Transverse colon (tissue), 4 donors: Measurements from ENCODE around the gene VIM. TPM values are rescaled to one million over a fixed set of nuclear protein-coding genes. Genes with fewer than 3 reads are reported as not detected.

Experiments used
- DNase-seq: peaks from one replicate; pipeline ENCODE4 v3.0.0-alpha.2; 2019
- H3K27ac ChIP-seq, 4 donors: fragments of 200-600 bp; sonication (generic); 2 replicates each; pipeline ENCODE4 v1.5.1; 2016 to 2018; ENCODE audit warnings: inconsistent platforms in 4 of 4
- H3K27me3 ChIP-seq: fragments of 200-600 bp; sonication (generic); 2 replicates; pipeline ENCODE4 v1.5.1; 2017; ENCODE audit warnings: inconsistent platforms
- H3K36me3 ChIP-seq, 4 donors: fragments of 200-600 bp; sonication (generic); 2 replicates each; pipeline ENCODE4 v1.5.1; 2017 to 2019; ENCODE audit warnings: inconsistent platforms in 4 of 4
- H3K4me1 ChIP-seq, 4 donors: fragments of 200-600 bp; sonication (generic); 2 replicates each; pipeline ENCODE4 v1.5.1; 2017 to 2020; ENCODE audit warnings: inconsistent platforms in 4 of 4
- H3K4me3 ChIP-seq, 4 donors: fragments of 200-600 bp; sonication (generic); 1 replicate in 1 of 4; 2 replicates in 3 of 4; pipeline versions ENCODE4 v1.5.1 to v1.6.1; 2017 to 2019; ENCODE audit warnings: inconsistent platforms in 4 of 4
- H3K9me3 ChIP-seq, 2 donors: fragments of 200-600 bp; sonication (generic); 2 replicates each; pipeline ENCODE4 v1.5.1; 2017 to 2019; ENCODE audit warnings: inconsistent platforms in 2 of 2
- CTCF ChIP-seq, 5 experiments: fragments of 200-600 bp in 3 of 5; fragments of 450-650 bp in 2 of 5; sonication (generic) in 3 of 5; IDR thresholded peaks; 1 replicate in 2 of 5; 2 replicates in 3 of 5; pipeline ENCODE4 v1.5.1; 2016 to 2017; ENCODE audit warnings: antibody characterized with exemption in 5 of 5, inconsistent platforms in 3 of 5, mild to moderate bottlenecking in 2 of 5, moderate library complexity in 1 of 5
- EP300 ChIP-seq: sonication (generic); formaldehyde crosslinking; IDR thresholded peaks from one replicate; pipeline ENCODE4 v1.6.1; 2017; ENCODE audit warnings: antibody characterized with exemption, low read depth
- POLR2A ChIP-seq: fragments of 450-650 bp; IDR thresholded peaks from one replicate; pipeline ENCODE4 v1.6.1; 2016; ENCODE audit warnings: antibody characterized with exemption, mild to moderate bottlenecking, moderate library complexity
- POLR2AphosphoS5 ChIP-seq, 3 donors: sonication (generic); formaldehyde crosslinking; IDR thresholded peaks; one replicate each; pipeline ENCODE4 v1.6.1; 2016; ENCODE audit warnings: antibody characterized with exemption in 3 of 3
- WGBS, 2 donors: methylation state at CpG; one replicate each; pipeline ENCODE4 v1.1.5; 2018; ENCODE audit warnings: low coverage in 1 of 2; 5-methylcytosine and 5-hydroxymethylcytosine counted together
- in situ Hi-C, 4 donors: fragments of 200-750 bp; cut with MboI; loops; one replicate each; pipeline versions ENCODE4 v1.15.0 to v1.15.1; 2017; ENCODE audit warnings: low sequenced_read_pairs in 3 of 4, low pct_ligation_motif_present in 1 of 4, low pct_unique_long_range_greater_than_20kb in 1 of 4
- intact Hi-C: fragments of 100-400 bp; cut with DNase I; formaldehyde crosslinking; loops from one replicate; pipeline ENCODE4 v1.15.1; 2023; ENCODE audit warnings: low total_unique reads
- total RNA-seq, 4 donors: library from RNA; depleted of rRNA; stranded (reverse); fragments of >200 nt; gene quantifications; one replicate each; pipeline ENCODE4 v1.1.0, GENCODE V29; 2016

VIM gene
- total RNA-seq, 4 donors from 2014 or later, result 345 to 1,157 (median 686) TPM

GRCh38 chr10:17256627-17257026 is 28.6 kb downstream of the VIM start:
- H3K27ac ChIP-seq, result no peak overlapping the region
- intact Hi-C loops (loop anchor here (5.0 kb wide), 1 partner anchor 414 kb away; no protein-coding TSS in a partner anchor), in situ Hi-C loops (loop anchor here in 3 of 4 donors (5.0 to 10.0 kb wide), 2 partner anchors 409 to 412 kb away; no protein-coding TSS in a partner anchor)
- no peak for TF ChIP-seq POLR2AphosphoS5 (IDR thresholded peaks at IDR 0.05)
- TF ChIP-seq POLR2A, result no peak
- TF ChIP-seq CTCF (IDR thresholded peaks at IDR 0.05), result no peak
- TF ChIP-seq EP300, result no peak
- no peak overlapping the region for H3K4me3 ChIP-seq
- peaks cover 2 to 3% of the 10 kb centered on the region in 2 donors for H3K9me3 ChIP-seq
- WGBS, 2 donors, result 71 to 72% methylated on average over 5 of the region's 5 CpGs
- H3K4me1 ChIP-seq, result peaks cover 0 to 7% (median 4%) of the 10 kb centered on the region in 4 donors
- H3K36me3 ChIP-seq, result no peaks in the 10 kb centered on the region
- no peak for DNase-seq
- no peaks in the 10 kb centered on the region for H3K27me3 ChIP-seq

GRCh38 chr10:17257466-17258321 is 29.7 kb downstream of the VIM start:
- in situ Hi-C loops, result loop anchor here in 3 of 4 donors (5.0 to 10.0 kb wide), 2 partner anchors 410 to 413 kb away; no protein-coding TSS in a partner anchor
- peak; percentile 78 to 87 (median 84) for TF ChIP-seq CTCF (IDR thresholded peaks at IDR 0.05)
- no peak for TF ChIP-seq POLR2AphosphoS5 (IDR thresholded peaks at IDR 0.05)
- Histone ChIP-seq H3K4me3 (no peak overlapping the region), H3K36me3 (no peaks in the 10 kb centered on the region), H3K9me3 (peaks cover 12 to 13% of the 10 kb centered on the region in 2 donors), H3K4me1 (peaks cover 0 to 7% (median 4%) of the 10 kb centered on the region in 4 donors), H3K27ac (no peak overlapping the region), H3K27me3 (no peaks in the 10 kb centered on the region)
- 14 to 19% methylated on average over 8 of the region's 8 CpGs for WGBS, 2 donors
- intact Hi-C loops, result loop anchor here (5.0 kb wide), 1 partner anchor 415 kb away; no protein-coding TSS in a partner anchor
- peak; percentile 50 for DNase-seq

GRCh38 chr10:17262502-17262901 is 34.5 kb downstream of the VIM start:
- no peak for DNase-seq
- in situ Hi-C loops (no loop called here), intact Hi-C loops (no loop called here)
- Histone ChIP-seq H3K4me3 (no peak overlapping the region), H3K27ac (no peak overlapping the region), H3K27me3 (peaks cover 3% of the 10 kb centered on the region), H3K36me3 (no peaks in the 10 kb centered on the region), H3K9me3 (peaks cover 26 to 27% of the 10 kb centered on the region in 2 donors), H3K4me1 (peaks cover 0 to 6% (median 2%) of the 10 kb centered on the region in 4 donors)
- TF ChIP-seq EP300 (no peak), CTCF (IDR thresholded peaks at IDR 0.05) (no peak)
- 78 to 89% methylated on average over 1 to 4 of the region's 4 CpGs for WGBS, 2 donors

- H3K4me3 ChIP-seq, result no peak overlapping the region
- TF ChIP-seq CTCF (IDR thresholded peaks at IDR 0.05), result no peak
- TF ChIP-seq POLR2AphosphoS5 (IDR thresholded peaks at IDR 0.05), result no peak
- no peak for TF ChIP-seq EP300
- H3K27me3 ChIP-seq, result peaks cover 3% of the 10 kb centered on the region
- intact Hi-C loops, result no loop called here
- H3K27ac ChIP-seq, result no peak overlapping the region
- H3K4me1 ChIP-seq, result no peaks in the 10 kb centered on the region
- 83 to 92% methylated on average over 8 of the region's 8 CpGs for WGBS, 2 donors
- peaks cover 26 to 27% of the 10 kb centered on the region in 2 donors for H3K9me3 ChIP-seq
- H3K36me3 ChIP-seq, result no peaks in the 10 kb centered on the region
- in situ Hi-C loops, result no loop called here
- no peak for DNase-seq
Observed at GRCh38 chr10:17263580-17263979, 35.5 kb downstream of the VIM start.
